ENCODE results near the gene TFPT.

TFPT gene

DNA sequence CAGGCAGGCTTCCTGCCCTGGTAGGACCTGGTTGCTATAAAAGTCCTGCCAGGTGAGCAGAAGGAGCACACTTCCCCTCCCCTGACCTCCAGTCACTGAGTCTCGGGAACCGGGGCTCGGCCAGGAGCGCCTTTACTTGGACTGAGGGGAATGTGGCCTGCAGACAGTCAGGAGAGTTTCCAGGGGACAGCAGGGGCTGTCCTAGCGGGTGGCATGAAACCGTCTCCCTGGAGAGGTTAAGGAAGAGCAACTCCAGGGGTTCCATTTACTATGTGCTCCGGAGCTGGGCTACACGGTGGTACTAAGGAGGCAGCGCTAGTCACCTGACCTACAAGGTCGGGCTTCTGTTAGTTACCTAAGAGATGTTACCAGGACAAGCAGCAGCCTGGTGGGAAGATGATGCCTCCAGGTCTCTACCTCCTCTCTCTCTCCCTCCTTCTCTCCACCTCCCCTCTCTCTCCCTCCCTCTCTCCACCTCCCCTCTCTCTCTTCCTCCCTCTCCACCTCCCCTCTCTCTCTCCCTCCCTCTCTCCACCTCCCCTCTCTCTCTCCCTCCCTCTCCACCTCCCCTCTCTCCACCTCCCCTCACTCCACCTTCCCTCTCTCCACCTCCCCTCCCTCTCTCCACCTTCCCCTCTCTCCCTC lies 18.0 kb upstream of the TFPT start:
- Histone ChIP-seq H3K36me3 (ENCODE audit: control insufficient read depth, insufficient read depth, low read length) (peaks cover 33% of the 10 kb centered on the region), H3K4me3 (ENCODE audit: extremely low read depth, insufficient read depth, low read length, poor library complexity, severe bottlenecking) (no peak overlapping the region), H3K9me3 (ENCODE audit: control insufficient read depth, low read length) (no peaks in the 10 kb centered on the region), H3K27ac (ENCODE audit: low read depth, low read length, severe bottlenecking) (no peak overlapping the region), H3K4me1 (ENCODE audit: control insufficient read depth, insufficient read depth, low read length, poor library complexity, severe bottlenecking) (peaks cover 4% of the 10 kb centered on the region)
- WGBS, 2 experiments (ENCODE audit: insufficient coverage in 2 of 2): 90 to 92% methylated on average over 5 to 8 of the region's 10 CpGs

GRCh38 chr19:54129617-54129996 lies 14.2 kb upstream of the TFPT start:
- Histone ChIP-seq H3K4me3 (ENCODE audit: extremely low read depth, insufficient read depth, low read length, poor library complexity, severe bottlenecking) (no peak overlapping the region), H3K27ac (ENCODE audit: low read depth, low read length, severe bottlenecking) (no peak overlapping the region), H3K36me3 (ENCODE audit: control insufficient read depth, insufficient read depth, low read length) (peaks cover 68% of the 10 kb centered on the region), H3K9me3 (ENCODE audit: control insufficient read depth, low read length) (no peaks in the 10 kb centered on the region), H3K4me1 (ENCODE audit: control insufficient read depth, insufficient read depth, low read length, poor library complexity, severe bottlenecking) (no peaks in the 10 kb centered on the region)
- WGBS, 2 experiments (ENCODE audit: insufficient coverage in 2 of 2): 92 to 95% methylated on average over 19 to 20 of the region's 20 CpGs

DNA sequence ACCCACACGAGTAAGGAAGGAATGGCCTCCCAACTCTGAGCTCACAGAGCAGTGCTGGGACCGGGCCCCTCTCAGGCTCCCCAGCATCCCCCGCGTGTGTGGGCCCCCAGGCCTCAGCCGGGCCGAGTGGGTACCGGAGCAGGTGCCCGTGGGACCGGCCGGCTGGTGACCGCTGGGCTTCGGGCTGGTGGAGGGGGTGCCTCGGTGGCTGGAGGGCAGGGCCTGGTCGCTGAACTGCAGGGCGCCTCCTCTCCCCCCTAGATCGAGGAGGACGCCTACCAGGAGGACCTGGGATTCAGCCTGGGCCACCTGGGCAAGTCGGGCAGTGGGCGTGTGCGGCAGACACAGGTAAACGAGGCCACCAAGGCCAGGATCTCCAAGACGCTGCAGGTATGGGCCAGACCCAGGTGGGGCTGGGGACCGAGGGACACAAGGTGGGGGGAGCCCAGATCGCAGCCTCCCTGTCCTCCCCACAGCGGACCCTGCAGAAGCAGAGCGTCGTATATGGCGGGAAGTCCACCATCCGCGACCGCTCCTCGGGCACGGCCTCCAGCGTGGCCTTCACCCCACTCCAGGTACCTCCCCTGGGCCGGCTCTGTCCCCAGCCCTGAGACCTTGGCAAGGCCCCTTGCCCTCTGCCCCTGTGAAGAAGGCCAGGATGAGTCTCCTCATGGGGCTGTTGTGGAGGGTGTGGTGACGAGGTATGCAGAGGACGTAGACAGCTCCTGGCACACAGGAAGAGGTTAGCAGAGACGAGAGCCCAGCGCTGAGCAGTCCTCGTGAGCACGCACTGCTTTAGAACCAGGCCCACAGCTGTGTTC lies 13.5 kb upstream of the TFPT start:
- no peak overlapping the region for H3K4me3 ChIP-seq (ENCODE audit: extremely low read depth, insufficient read depth, low read length, poor library complexity, severe bottlenecking)
- no peaks in the 10 kb centered on the region for H3K4me1 ChIP-seq (ENCODE audit: control insufficient read depth, insufficient read depth, low read length, poor library complexity, severe bottlenecking)
- H3K36me3 ChIP-seq (ENCODE audit: control insufficient read depth, insufficient read depth, low read length): peaks cover 74% of the 10 kb centered on the region
- 95 to 98% methylated on average over 39 of the region's 41 CpGs for WGBS, 2 experiments (ENCODE audit: insufficient coverage in 2 of 2)
- no peak overlapping the region for H3K27ac ChIP-seq (ENCODE audit: low read depth, low read length, severe bottlenecking)
- H3K9me3 ChIP-seq (ENCODE audit: control insufficient read depth, low read length): no peaks in the 10 kb centered on the region

DNA sequence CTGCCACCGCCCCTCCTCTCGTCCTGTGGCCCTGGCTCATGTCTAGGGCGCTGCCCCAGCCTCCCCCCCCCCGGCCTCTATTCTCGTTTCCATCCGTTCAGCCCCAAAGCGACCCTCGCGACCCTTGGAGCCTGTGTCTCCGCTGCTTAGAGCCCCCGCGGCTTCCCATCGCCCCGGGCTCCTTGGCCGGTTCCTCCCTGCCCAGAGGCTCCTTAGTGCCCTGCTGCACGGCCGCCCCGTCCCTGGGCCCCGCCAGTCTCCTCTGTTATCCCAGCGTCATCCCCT lies 12.9 kb upstream of the TFPT start:
- Histone ChIP-seq H3K9me3 (ENCODE audit: control insufficient read depth, low read length) (no peaks in the 10 kb centered on the region), H3K36me3 (ENCODE audit: control insufficient read depth, insufficient read depth, low read length) (peaks cover 80% of the 10 kb centered on the region), H3K4me1 (ENCODE audit: control insufficient read depth, insufficient read depth, low read length, poor library complexity, severe bottlenecking) (no peaks in the 10 kb centered on the region), H3K27ac (ENCODE audit: low read depth, low read length, severe bottlenecking) (no peak overlapping the region), H3K4me3 (ENCODE audit: extremely low read depth, insufficient read depth, low read length, poor library complexity, severe bottlenecking) (no peak overlapping the region)
- 92 to 97% methylated on average over 17 to 20 of the region's 20 CpGs for WGBS, 2 experiments (ENCODE audit: insufficient coverage in 2 of 2)

GRCh38 chr19:54127688-54128440 lies 12.4 kb upstream of the TFPT start:
- WGBS, 2 experiments (ENCODE audit: insufficient coverage in 2 of 2): 89 to 95% methylated on average over 41 to 42 of the region's 44 CpGs
- Histone ChIP-seq H3K27ac (ENCODE audit: low read depth, low read length, severe bottlenecking) (no peak overlapping the region), H3K4me3 (ENCODE audit: extremely low read depth, insufficient read depth, low read length, poor library complexity, severe bottlenecking) (no peak overlapping the region), H3K9me3 (ENCODE audit: control insufficient read depth, low read length) (no peaks in the 10 kb centered on the region), H3K36me3 (ENCODE audit: control insufficient read depth, insufficient read depth, low read length) (peaks cover 86% of the 10 kb centered on the region), H3K4me1 (ENCODE audit: control insufficient read depth, insufficient read depth, low read length, poor library complexity, severe bottlenecking) (no peaks in the 10 kb centered on the region)

DNA sequence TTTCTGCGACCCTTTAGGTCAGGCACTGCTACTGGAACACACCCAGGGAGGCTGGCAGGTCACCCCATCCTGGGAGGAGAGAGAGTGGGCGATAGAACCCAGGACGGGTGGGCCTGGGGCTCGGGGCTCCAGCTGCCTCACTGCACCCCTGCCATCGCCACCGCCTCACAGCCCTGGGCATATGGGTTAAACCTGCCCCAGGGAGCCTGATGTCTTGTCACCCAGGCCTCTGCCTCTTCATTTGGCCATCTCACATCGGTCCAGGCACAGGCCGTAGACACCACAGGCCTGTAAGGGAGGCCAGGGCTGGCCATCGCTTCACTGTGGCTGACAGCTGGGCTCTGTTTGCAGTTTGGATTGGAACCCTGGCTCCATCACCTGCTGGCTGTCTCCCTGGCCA lies 10.3 kb upstream of the TFPT start:
- WGBS, 2 experiments (ENCODE audit: insufficient coverage in 2 of 2): 90 to 93% methylated on average over 9 of the region's 9 CpGs
- H3K36me3 ChIP-seq (ENCODE audit: control insufficient read depth, insufficient read depth, low read length): peaks cover 82% of the 10 kb centered on the region

DNA sequence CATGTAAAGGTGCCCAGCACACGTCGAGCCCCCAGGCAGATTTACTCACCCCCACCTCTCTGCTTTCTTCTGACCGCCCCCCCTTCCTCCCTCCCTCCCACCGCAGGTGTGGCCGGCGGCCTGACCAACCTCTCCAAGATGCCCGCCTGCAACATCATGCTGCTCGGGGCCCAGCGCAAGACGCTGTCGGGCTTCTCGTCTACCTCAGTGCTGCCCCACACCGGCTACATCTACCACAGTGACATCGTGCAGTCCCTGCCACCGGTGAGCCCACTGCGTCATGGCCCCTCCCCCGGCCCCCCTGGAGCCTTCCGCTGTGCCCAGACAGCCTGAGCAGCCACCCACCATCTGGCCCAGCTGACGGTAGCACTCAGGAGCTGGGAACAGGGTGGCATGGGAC lies 8.9 kb upstream of the TFPT start:
- 88 to 93% methylated on average over 17 to 19 of the region's 19 CpGs for WGBS, 2 experiments (ENCODE audit: insufficient coverage in 2 of 2)
- H3K27ac ChIP-seq (ENCODE audit: low read depth, low read length, severe bottlenecking): no peak overlapping the region
- no peaks in the 10 kb centered on the region for H3K4me1 ChIP-seq (ENCODE audit: control insufficient read depth, insufficient read depth, low read length, poor library complexity, severe bottlenecking)
- H3K36me3 ChIP-seq (ENCODE audit: control insufficient read depth, insufficient read depth, low read length): peaks cover 84% of the 10 kb centered on the region
- no peak overlapping the region for H3K4me3 ChIP-seq (ENCODE audit: extremely low read depth, insufficient read depth, low read length, poor library complexity, severe bottlenecking)
- no peaks in the 10 kb centered on the region for H3K9me3 ChIP-seq (ENCODE audit: control insufficient read depth, low read length)

More for the DNA sequence above, 10.3 kb upstream of the TFPT start:
- H3K27ac ChIP-seq (ENCODE audit: low read depth, low read length, severe bottlenecking): no peak overlapping the region
- H3K4me1 ChIP-seq (ENCODE audit: control insufficient read depth, insufficient read depth, low read length, poor library complexity, severe bottlenecking): no peaks in the 10 kb centered on the region
- no peaks in the 10 kb centered on the region for H3K9me3 ChIP-seq (ENCODE audit: control insufficient read depth, low read length)
- H3K4me3 ChIP-seq (ENCODE audit: extremely low read depth, insufficient read depth, low read length, poor library complexity, severe bottlenecking): no peak overlapping the region

DNA sequence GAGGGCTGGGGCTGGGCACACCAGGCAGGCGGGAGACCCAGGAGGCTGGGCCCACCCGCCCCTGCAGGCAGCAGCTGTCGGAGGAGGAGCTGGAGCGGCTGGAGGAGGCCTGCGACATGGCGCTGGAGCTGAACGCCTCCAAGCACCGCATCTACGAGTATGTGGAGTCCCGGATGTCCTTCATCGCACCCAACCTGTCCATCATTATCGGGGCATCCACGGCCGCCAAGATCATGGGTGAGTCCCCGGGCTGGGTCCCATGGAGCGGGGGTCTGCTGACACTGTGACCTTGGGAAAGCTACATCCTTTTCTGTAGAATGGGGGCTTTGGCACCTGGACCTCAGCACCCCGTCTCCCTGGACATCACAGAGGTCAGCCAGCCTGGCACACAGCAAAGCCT lies 8.2 kb upstream of the TFPT start:
- H3K36me3 ChIP-seq (ENCODE audit: control insufficient read depth, insufficient read depth, low read length): peaks cover 84% of the 10 kb centered on the region
- H3K27ac ChIP-seq (ENCODE audit: low read depth, low read length, severe bottlenecking): no peak overlapping the region
- no peak overlapping the region for H3K4me3 ChIP-seq (ENCODE audit: extremely low read depth, insufficient read depth, low read length, poor library complexity, severe bottlenecking)
- 92 to 98% methylated on average over 16 to 17 of the region's 17 CpGs for WGBS, 2 experiments (ENCODE audit: insufficient coverage in 2 of 2)
- H3K9me3 ChIP-seq (ENCODE audit: control insufficient read depth, low read length): no peaks in the 10 kb centered on the region
- H3K4me1 ChIP-seq (ENCODE audit: control insufficient read depth, insufficient read depth, low read length, poor library complexity, severe bottlenecking): no peaks in the 10 kb centered on the region

DNA sequence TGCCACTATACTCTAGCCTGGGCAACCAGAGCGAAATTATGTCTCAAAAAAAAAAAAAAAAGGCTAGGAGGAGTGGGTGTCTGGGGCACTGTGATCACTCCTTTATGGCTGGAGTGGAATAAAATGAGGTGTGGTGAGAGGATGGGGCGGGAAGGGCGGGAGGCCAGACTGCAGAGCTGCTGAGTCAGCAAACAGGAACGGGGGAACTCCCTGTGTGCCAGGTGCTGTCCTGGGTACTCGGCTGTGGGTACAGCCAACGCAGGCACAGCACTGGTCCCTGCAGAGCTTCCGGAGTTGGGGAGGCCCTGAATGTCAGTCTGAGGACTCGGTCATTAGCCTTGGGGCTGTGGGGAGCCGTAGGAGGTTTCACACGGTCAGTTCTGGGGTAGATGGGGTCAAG lies 5.8 kb upstream of the TFPT start:
- Histone ChIP-seq H3K36me3 (ENCODE audit: control insufficient read depth, insufficient read depth, low read length) (peaks cover 73% of the 10 kb centered on the region), H3K4me3 (ENCODE audit: extremely low read depth, insufficient read depth, low read length, poor library complexity, severe bottlenecking) (no peak overlapping the region), H3K9me3 (ENCODE audit: control insufficient read depth, low read length) (no peaks in the 10 kb centered on the region), H3K4me1 (ENCODE audit: control insufficient read depth, insufficient read depth, low read length, poor library complexity, severe bottlenecking) (peaks cover 3% of the 10 kb centered on the region), H3K27ac (ENCODE audit: low read depth, low read length, severe bottlenecking) (no peak overlapping the region)
- 91 to 95% methylated on average over 8 to 10 of the region's 10 CpGs for WGBS, 2 experiments (ENCODE audit: insufficient coverage in 2 of 2)

- H3K4me1 ChIP-seq (ENCODE audit: control insufficient read depth, insufficient read depth, low read length, poor library complexity, severe bottlenecking): peaks cover 9% of the 10 kb centered on the region
- 26 to 34% methylated on average over 20 to 28 of the region's 28 CpGs for WGBS, 2 experiments (ENCODE audit: insufficient coverage in 2 of 2)
- no peaks in the 10 kb centered on the region for H3K9me3 ChIP-seq (ENCODE audit: control insufficient read depth, low read length)
- H3K4me3 ChIP-seq (ENCODE audit: extremely low read depth, insufficient read depth, low read length, poor library complexity, severe bottlenecking): peak overlapping the region; percentile 75
- H3K27ac ChIP-seq (ENCODE audit: low read depth, low read length, severe bottlenecking): no peak overlapping the region
- peaks cover 58% of the 10 kb centered on the region for H3K36me3 ChIP-seq (ENCODE audit: control insufficient read depth, insufficient read depth, low read length)
Observed at GRCh38 chr19:54114340-54115108, 933 bp downstream of the TFPT start.
